ENCODE data around the gene COMTD1.
"Not testable (repeated sequence)": the region's sequence is repeated elsewhere in the genome, so short reads cannot be mapped to it uniquely, and the experiment has no call there.

The COMTD1 gene

GRCh38 chr10:75195035-75195763 lies 40.6 kb downstream of the COMTD1 start:
- H3K4me3 ChIP-seq (replicated peaks; ENCODE audit: low read depth, low read length) = no peak overlapping the region
- peak; percentile 39 for DNase-seq (ENCODE audit: extremely low read depth, low read depth)
- TF ChIP-seq, protein P1, sequence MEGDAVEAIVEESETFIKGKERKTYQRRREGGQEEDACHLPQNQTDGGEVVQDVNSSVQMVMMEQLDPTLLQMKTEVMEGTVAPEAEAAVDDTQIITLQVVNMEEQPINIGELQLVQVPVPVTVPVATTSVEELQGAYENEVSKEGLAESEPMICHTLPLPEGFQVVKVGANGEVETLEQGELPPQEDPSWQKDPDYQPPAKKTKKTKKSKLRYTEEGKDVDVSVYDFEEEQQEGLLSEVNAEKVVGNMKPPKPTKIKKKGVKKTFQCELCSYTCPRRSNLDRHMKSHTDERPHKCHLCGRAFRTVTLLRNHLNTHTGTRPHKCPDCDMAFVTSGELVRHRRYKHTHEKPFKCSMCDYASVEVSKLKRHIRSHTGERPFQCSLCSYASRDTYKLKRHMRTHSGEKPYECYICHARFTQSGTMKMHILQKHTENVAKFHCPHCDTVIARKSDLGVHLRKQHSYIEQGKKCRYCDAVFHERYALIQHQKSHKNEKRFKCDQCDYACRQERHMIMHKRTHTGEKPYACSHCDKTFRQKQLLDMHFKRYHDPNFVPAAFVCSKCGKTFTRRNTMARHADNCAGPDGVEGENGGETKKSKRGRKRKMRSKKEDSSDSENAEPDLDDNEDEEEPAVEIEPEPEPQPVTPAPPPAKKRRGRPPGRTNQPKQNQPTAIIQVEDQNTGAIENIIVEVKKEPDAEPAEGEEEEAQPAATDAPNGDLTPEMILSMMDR (IDR thresholded peaks at IDR 0.05; ENCODE audit: low read depth, low read length, missing control alignments) = no peak

DNA sequence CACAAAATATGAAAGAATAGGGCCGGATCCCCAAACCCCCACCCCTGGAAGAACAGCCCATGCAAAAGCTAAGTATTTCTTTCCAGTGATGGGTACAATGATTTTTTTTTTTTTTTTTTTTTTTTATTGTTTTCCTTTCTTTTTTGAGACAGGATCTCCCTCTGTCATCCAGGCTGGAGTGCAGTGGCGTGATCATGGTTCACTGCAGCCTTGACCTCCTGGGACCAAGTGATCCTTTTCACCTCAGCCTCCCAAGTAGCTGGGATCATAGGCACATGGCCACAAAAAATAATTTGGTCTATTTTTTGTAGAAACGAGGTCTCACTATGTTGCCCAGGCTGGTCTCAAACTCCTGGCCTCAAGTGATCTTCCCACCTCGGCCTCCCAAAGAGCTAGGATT lies 41.1 kb downstream of the COMTD1 start:
- DNase-seq (ENCODE audit: extremely low read depth, low read depth); H3K4me3 ChIP-seq (replicated peaks; ENCODE audit: low read depth, low read length): not testable (repeated sequence)

- H3K4me3 ChIP-seq (replicated peaks; ENCODE audit: low read depth, low read length) = no peak overlapping the region
- TF ChIP-seq, protein P1 (IDR thresholded peaks at IDR 0.05; ENCODE audit: low read depth, low read length, missing control alignments) = no peak
- DNase-seq (ENCODE audit: extremely low read depth, low read depth) = peak; percentile 54
Observed at GRCh38 chr10:75191821-75192568, 43.8 kb downstream of the COMTD1 start.

DNA sequence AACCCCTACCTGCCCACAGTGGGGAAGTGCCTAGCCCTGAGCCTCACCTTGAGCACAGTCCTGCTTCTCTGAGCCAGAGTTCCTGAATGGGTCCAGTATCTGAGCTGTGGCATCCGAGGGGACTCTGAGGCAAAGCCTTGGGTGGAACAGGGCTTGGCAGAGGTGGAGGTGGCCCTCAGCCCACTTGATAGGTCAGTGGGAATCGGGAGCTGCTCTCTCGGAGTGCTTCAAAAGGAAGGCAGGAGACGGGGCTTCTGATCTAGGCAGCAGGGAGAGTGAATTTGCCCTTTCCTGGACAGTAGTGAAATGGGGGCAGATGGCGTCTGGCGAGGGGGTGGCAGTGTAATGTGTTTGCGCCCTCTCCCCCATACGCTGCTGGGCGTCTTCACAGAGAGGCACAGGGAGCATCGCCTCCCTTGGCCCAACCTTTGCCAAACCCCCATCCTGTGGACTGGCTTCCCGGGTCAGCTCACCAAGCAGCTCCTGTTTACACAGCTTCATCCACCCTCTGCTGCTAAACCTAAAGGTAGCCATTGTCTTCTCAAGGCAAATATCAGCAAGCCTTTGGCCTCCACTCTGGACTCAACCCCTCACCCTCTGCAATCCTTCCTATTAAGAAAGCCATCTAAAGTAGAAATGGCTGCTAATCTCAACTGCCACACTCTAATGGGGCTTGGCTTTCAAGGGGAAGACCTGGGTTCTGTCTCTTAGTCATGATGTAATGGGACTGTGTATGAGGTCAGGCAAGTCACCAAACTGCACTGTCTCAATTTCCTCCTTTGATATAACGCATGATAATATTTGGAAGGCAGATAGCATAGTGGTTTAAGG lies 46.3 kb downstream of the COMTD1 start:
- DNase-seq (ENCODE audit: extremely low read depth, low read depth) = no peak
- TF ChIP-seq, protein P1 (IDR thresholded peaks at IDR 0.05; ENCODE audit: low read depth, low read length, missing control alignments) = no peak
- no peak overlapping the region for H3K4me3 ChIP-seq (replicated peaks; ENCODE audit: low read depth, low read length)

- DNase-seq (ENCODE audit: extremely low read depth, low read depth); H3K4me3 ChIP-seq (replicated peaks; ENCODE audit: low read depth, low read length): not testable (repeated sequence)
Observed at GRCh38 chr10:75188522-75188921, 47.2 kb downstream of the COMTD1 start.

DNA sequence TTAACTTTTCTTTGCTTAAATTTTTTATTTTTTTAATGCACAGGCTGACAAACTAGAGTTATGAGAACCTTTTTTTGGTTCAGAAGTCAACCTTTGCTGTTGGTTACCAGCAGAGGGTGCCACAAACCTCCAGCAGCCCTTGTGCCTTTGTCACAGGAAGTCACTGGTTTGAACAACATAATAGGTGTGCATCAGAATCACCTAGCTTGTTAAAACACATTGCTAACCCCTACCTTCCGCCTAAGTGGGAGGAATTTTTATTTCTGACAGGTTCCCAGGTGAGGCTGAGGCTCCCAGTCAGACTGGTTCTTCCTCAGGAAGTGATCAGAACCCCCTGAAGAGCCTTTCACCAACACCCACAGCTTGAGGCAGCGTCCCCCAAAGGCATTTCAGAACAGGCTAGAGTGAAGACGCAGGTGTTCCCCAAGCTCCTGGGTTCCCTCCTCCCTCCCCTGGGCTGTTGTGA lies 47.8 kb downstream of the COMTD1 start:
- TF ChIP-seq, protein P1 (IDR thresholded peaks at IDR 0.05; ENCODE audit: low read depth, low read length, missing control alignments) = peak; percentile 81
- no peak overlapping the region for H3K4me3 ChIP-seq (replicated peaks; ENCODE audit: low read depth, low read length)
- DNase-seq (ENCODE audit: extremely low read depth, low read depth) = peak; percentile 40

GRCh38 chr10:75186310-75186709 lies 49.4 kb downstream of the COMTD1 start:
- no peak for DNase-seq (ENCODE audit: extremely low read depth, low read depth)
- TF ChIP-seq, protein P1 (IDR thresholded peaks at IDR 0.05; ENCODE audit: low read depth, low read length, missing control alignments) = no peak

More at GRCh38 chr10:75186310-75186709, 49.4 kb downstream of the COMTD1 start:
- no peak overlapping the region for H3K4me3 ChIP-seq (replicated peaks; ENCODE audit: low read depth, low read length)

Data from HFF-Myc (cell line).